ENCODE results near the gene ACSF3. TPM values are rescaled to one million over a fixed set of nuclear protein-coding genes. Genes with fewer than 3 reads are reported as not detected.

Gene ACSF3
- polyA plus RNA-seq, 1 donor from 2014 or later = 20.8 TPM

- Histone ChIP-seq H2AFZ (ENCODE audit: low read depth, low read length) (no peak overlapping the region), H3K27ac (ENCODE audit: low read length) (no peak overlapping the region)
These were observed 85.5 kb downstream of the ACSF3 start for GRCh38 chr16:89179148-89179484.

GRCh38 chr16:89179656-89180315, 86.1 kb downstream of the ACSF3 start:
- no peaks in the 10 kb centered on the region for H4K20me1 ChIP-seq (ENCODE audit: insufficient read depth)
- H3K9me2 ChIP-seq (ENCODE audit: insufficient read depth, low read length) = no peaks in the 10 kb centered on the region
- no peak overlapping the region for H3K4me3 ChIP-seq (ENCODE audit: low read length)
- H3K9ac ChIP-seq (ENCODE audit: low read length) = no peak overlapping the region
- no peaks in the 10 kb centered on the region for H3K27me3 ChIP-seq (ENCODE audit: insufficient read depth, low read depth, low read length)
- no peaks in the 10 kb centered on the region for H3F3A ChIP-seq (ENCODE audit: insufficient read depth, low read length, poor library complexity, severe bottlenecking)
- no peaks in the 10 kb centered on the region for H3K36me3 ChIP-seq (ENCODE audit: insufficient read depth, low read length)
- no peak for TF ChIP-seq POLR2AphosphoS5 (IDR thresholded peaks at IDR 0.05)
- no peak overlapping the region for H2AFZ ChIP-seq (ENCODE audit: low read depth, low read length)
- H3K79me2 ChIP-seq (replicated peaks; ENCODE audit: insufficient read depth, low read length) = no peaks in the 10 kb centered on the region
- no peak overlapping the region for H3K4me2 ChIP-seq (ENCODE audit: low read length)
- H3K9me3 ChIP-seq (ENCODE audit: low read length) = no peaks in the 10 kb centered on the region
- H3K27ac ChIP-seq (ENCODE audit: low read length) = no peak overlapping the region

More at GRCh38 chr16:89179148-89179484, 85.5 kb downstream of the ACSF3 start:
- H3F3A ChIP-seq (ENCODE audit: insufficient read depth, low read length, poor library complexity, severe bottlenecking) = no peaks in the 10 kb centered on the region
- no peak for TF ChIP-seq RAD21 (conservative IDR thresholded peaks at IDR 0.05)
- TF ChIP-seq EZH2 (IDR thresholded peaks at IDR 0.05; ENCODE audit: borderline replicate concordance, insufficient read depth, low read length, poor library complexity, severe bottlenecking) = no peak
- TF ChIP-seq SMC3 (conservative IDR thresholded peaks at IDR 0.05; ENCODE audit: poor library complexity) = no peak
- TF ChIP-seq EP300 (conservative IDR thresholded peaks at IDR 0.05; ENCODE audit: poor library complexity, severe bottlenecking) = no peak
- TF ChIP-seq TAF1 (IDR thresholded peaks at IDR 0.05; ENCODE audit: low read depth) = no peak
- no peak for TF ChIP-seq POLR2AphosphoS5 (IDR thresholded peaks at IDR 0.05)
- no peak for TF ChIP-seq CTCF (IDR thresholded peaks at IDR 0.05; ENCODE audit: poor library complexity, severe bottlenecking)
- TF ChIP-seq, protein P1, sequence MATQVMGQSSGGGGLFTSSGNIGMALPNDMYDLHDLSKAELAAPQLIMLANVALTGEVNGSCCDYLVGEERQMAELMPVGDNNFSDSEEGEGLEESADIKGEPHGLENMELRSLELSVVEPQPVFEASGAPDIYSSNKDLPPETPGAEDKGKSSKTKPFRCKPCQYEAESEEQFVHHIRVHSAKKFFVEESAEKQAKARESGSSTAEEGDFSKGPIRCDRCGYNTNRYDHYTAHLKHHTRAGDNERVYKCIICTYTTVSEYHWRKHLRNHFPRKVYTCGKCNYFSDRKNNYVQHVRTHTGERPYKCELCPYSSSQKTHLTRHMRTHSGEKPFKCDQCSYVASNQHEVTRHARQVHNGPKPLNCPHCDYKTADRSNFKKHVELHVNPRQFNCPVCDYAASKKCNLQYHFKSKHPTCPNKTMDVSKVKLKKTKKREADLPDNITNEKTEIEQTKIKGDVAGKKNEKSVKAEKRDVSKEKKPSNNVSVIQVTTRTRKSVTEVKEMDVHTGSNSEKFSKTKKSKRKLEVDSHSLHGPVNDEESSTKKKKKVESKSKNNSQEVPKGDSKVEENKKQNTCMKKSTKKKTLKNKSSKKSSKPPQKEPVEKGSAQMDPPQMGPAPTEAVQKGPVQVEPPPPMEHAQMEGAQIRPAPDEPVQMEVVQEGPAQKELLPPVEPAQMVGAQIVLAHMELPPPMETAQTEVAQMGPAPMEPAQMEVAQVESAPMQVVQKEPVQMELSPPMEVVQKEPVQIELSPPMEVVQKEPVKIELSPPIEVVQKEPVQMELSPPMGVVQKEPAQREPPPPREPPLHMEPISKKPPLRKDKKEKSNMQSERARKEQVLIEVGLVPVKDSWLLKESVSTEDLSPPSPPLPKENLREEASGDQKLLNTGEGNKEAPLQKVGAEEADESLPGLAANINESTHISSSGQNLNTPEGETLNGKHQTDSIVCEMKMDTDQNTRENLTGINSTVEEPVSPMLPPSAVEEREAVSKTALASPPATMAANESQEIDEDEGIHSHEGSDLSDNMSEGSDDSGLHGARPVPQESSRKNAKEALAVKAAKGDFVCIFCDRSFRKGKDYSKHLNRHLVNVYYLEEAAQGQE (IDR thresholded peaks at IDR 0.05; ENCODE audit: borderline replicate concordance) = no peak
- TF ChIP-seq MXI1 (conservative IDR thresholded peaks at IDR 0.05; ENCODE audit: poor library complexity, severe bottlenecking) = no peak
- H3K9me2 ChIP-seq (ENCODE audit: insufficient read depth, low read length) = no peaks in the 10 kb centered on the region
- no peaks in the 10 kb centered on the region for H3K79me2 ChIP-seq (replicated peaks; ENCODE audit: insufficient read depth, low read length)
- no peaks in the 10 kb centered on the region for H3K36me3 ChIP-seq (ENCODE audit: insufficient read depth, low read length)
- no peak overlapping the region for H3K4me3 ChIP-seq (ENCODE audit: low read length)
- no peaks in the 10 kb centered on the region for H3K27me3 ChIP-seq (ENCODE audit: insufficient read depth, low read depth, low read length)
- H3K9me3 ChIP-seq (ENCODE audit: low read length) = no peaks in the 10 kb centered on the region
- no peaks in the 10 kb centered on the region for H4K20me1 ChIP-seq (ENCODE audit: insufficient read depth)
- H3K4me2 ChIP-seq (ENCODE audit: low read length) = no peak overlapping the region
- H3K9ac ChIP-seq (ENCODE audit: low read length) = no peak overlapping the region

Measured in neural cell (in vitro differentiated cells).